HCT116 (cell line): ENCODE measurements around the gene CRYGC. TPM values are rescaled to one million over a fixed set of nuclear protein-coding genes. Genes with fewer than 3 reads are reported as not detected.

Source experiments
- ATAC-seq: fragments of 200-7000 bp; cut with Tn5 transposase; 2 replicates; pipeline ENCODE4 v1.9.1; 2020; ENCODE audit warnings: mild to moderate bottlenecking, moderate library complexity
- BruUV-seq: library from RNA; stranded (reverse); fragments of 400-500 nt; replicated peaks from 2 replicates; lab custom pipeline; 2021; lab: Mats Ljungman, UMichigan
- CTCF ChIA-PET: fragments of 300-600 bp; sonication (Branson Sonifier 250); formaldehyde crosslinking; loops from one replicate; lab custom pipeline; 2021; ENCODE audit warnings: antibody characterized with exemption; lab: Charles Lee
- POLR2A ChIA-PET: fragments of 300-600, 350-600 bp; sonication (Branson Sonifier 250); formaldehyde crosslinking; loops from one replicate; lab custom pipeline; 2021; ENCODE audit warnings: antibody characterized with exemption; lab: Charles Lee
- RAD21 ChIA-PET, 2 experiments: fragments of 300-600 bp; sonication (Branson Sonifier 250); formaldehyde crosslinking; loops; one replicate each; lab custom pipeline; 2023; ENCODE audit warnings: low total read pairs in 2 of 2; ENCODE audit not compliant: uncharacterized antibody in 2 of 2, unreplicated experiment in 2 of 2, low non-redundant PET in 1 of 2; lab: Charles Lee
- DNase-seq: peaks from one replicate; pipeline ENCODE4 v3.0.0-alpha.2; 2010; ENCODE audit warnings: low read depth, low spot score
- H2AFZ ChIP-seq: fragments of 200-600 bp; shearing (Covaris generic), sonication (generic); 2 replicates; pipeline ENCODE4 v1.6.1; 2017; ENCODE audit warnings: low read depth, mixed run types, mixed read lengths, antibody characterized with exemption, low read length; ENCODE audit not compliant: poor library complexity, severe bottlenecking
- H3K27ac ChIP-seq: 2 replicates; pipeline ENCODE4 v1.5.1; 2012; ENCODE audit warnings: low read depth, low read length
- H3K27me3 ChIP-seq: fragments of 200-600 bp; sonication (generic); 2 replicates; pipeline ENCODE4 v1.6.1; 2016; ENCODE audit warnings: mixed run types, low read length, mixed read lengths; ENCODE audit not compliant: insufficient read depth
- H3K36me3 ChIP-seq, 2 experiments: fragments of 200-500 bp in 1 of 2; fragments of 200-600 bp in 1 of 2; sonication (Bioruptor generic) in 1 of 2; sonication (generic) in 1 of 2; 2 replicates each; pipeline versions ENCODE4 v1.5.1 to v1.6.1; 2014 to 2016; ENCODE audit warnings: low read length in 2 of 2, inconsistent platforms in 1 of 2, mixed read lengths in 1 of 2, mixed run types in 1 of 2; ENCODE audit not compliant: insufficient read depth in 2 of 2, control insufficient read depth in 1 of 2
- H3K4me1 ChIP-seq, 2 experiments: fragments of 200-600 bp in 1 of 2; sonication (generic) in 1 of 2; 2 replicates each; pipeline versions ENCODE4 v1.5.1 to v1.6.1; 2012 to 2017; ENCODE audit warnings: low read length in 2 of 2, inconsistent platforms in 1 of 2, mild to moderate bottlenecking in 1 of 2, mixed read lengths in 1 of 2, mixed run types in 1 of 2, moderate library complexity in 1 of 2; ENCODE audit not compliant: insufficient read depth in 2 of 2, control insufficient read depth in 1 of 2
- H3K4me2 ChIP-seq: fragments of 200-600 bp; sonication (generic); 2 replicates; pipeline ENCODE4 v1.6.1; 2017; ENCODE audit warnings: mixed run types, low read length, mixed read lengths
- H3K4me3 ChIP-seq, 2 experiments: fragments of 200-600 bp in 1 of 2; sonication (generic) in 1 of 2; replicated peaks in 1 of 2; 2 replicates each; pipeline ENCODE4 v1.5.1; 2011 to 2016; ENCODE audit warnings: low read length in 2 of 2, control low read depth in 1 of 2, low read depth in 1 of 2, mild to moderate bottlenecking in 1 of 2, mixed read lengths in 1 of 2, mixed run types in 1 of 2
- H3K79me2 ChIP-seq: fragments of 200-600 bp; sonication (generic); 2 replicates; pipeline ENCODE4 v1.6.1; 2017; ENCODE audit warnings: mild to moderate bottlenecking, mixed run types, low read length, moderate library complexity, mixed read lengths; ENCODE audit not compliant: insufficient read depth
- H3K9ac ChIP-seq: fragments of 200-600 bp; sonication (generic); 2 replicates; pipeline ENCODE4 v1.6.1; 2016; ENCODE audit warnings: low read length, mixed read lengths
- H3K9me2 ChIP-seq: fragments of 200-600 bp; sonication (generic), shearing (Covaris generic); 2 replicates; pipeline ENCODE4 v1.6.1; 2017; ENCODE audit warnings: mixed run types, mild to moderate bottlenecking, moderate library complexity; ENCODE audit not compliant: insufficient read depth
- H3K9me3 ChIP-seq, 2 experiments: fragments of 200-500 bp in 1 of 2; fragments of 200-600 bp in 1 of 2; sonication (Bioruptor generic) in 1 of 2; sonication (generic) in 1 of 2; 2 replicates each; pipeline ENCODE4 v1.6.1; 2014 to 2017; ENCODE audit warnings: low read length in 2 of 2, mixed read lengths in 2 of 2, inconsistent platforms in 1 of 2, low read depth in 1 of 2, mild to moderate bottlenecking in 1 of 2, mixed run types in 1 of 2, moderate library complexity in 1 of 2; ENCODE audit not compliant: control insufficient read depth in 1 of 2, insufficient read depth in 1 of 2
- H4K20me1 ChIP-seq: fragments of 200-600 bp; sonication (generic), shearing (Covaris generic); 2 replicates; pipeline ENCODE4 v1.6.1; 2017; ENCODE audit warnings: mixed run types, mild to moderate bottlenecking, moderate library complexity; ENCODE audit not compliant: insufficient read depth
- CEBPB ChIP-seq: IDR thresholded peaks from 2 replicates; pipeline ENCODE4 v1.6.1; 2012; ENCODE audit warnings: low read depth
- ELF1 ChIP-seq: IDR thresholded peaks from 2 replicates; pipeline ENCODE4 v1.6.1; 2012; ENCODE audit warnings: low read depth, borderline replicate concordance
- EZH2phosphoT487 ChIP-seq: fragments of 200-600 bp; IDR thresholded peaks from 2 replicates; pipeline ENCODE4 v1.6.1; 2018; ENCODE audit warnings: antibody characterized with exemption, borderline replicate concordance
- FOSL1 ChIP-seq: IDR thresholded peaks from 2 replicates; pipeline ENCODE4 v1.6.1; 2012; ENCODE audit warnings: low read depth
- JUND ChIP-seq: IDR thresholded peaks from 2 replicates; pipeline ENCODE4 v1.6.1; 2012
- POLR2A ChIP-seq: IDR thresholded peaks from 2 replicates; pipeline ENCODE4 v1.7.0; 2011; ENCODE audit warnings: borderline replicate concordance; ENCODE audit not compliant: insufficient read depth, insufficient read length; ENCODE audit errors: extremely low read depth
- POLR2AphosphoS5 ChIP-seq: IDR thresholded peaks from 2 replicates; pipeline ENCODE4 v1.6.1; 2011; ENCODE audit warnings: mild to moderate bottlenecking, low read depth, low read length, moderate library complexity
- RAD21 ChIP-seq: IDR thresholded peaks from 2 replicates; pipeline ENCODE4 v1.6.1; 2012; ENCODE audit warnings: low read depth, mild to moderate bottlenecking
- SIN3A ChIP-seq: IDR thresholded peaks from 2 replicates; pipeline ENCODE4 v1.6.1; 2012; ENCODE audit warnings: low read depth
- SP1 ChIP-seq: IDR thresholded peaks from 2 replicates; pipeline ENCODE4 v1.6.1; 2012; ENCODE audit warnings: low read depth
- TCF7L2 ChIP-seq: IDR thresholded peaks from 2 replicates; pipeline ENCODE4 v1.7.0; 2011; ENCODE audit warnings: borderline replicate concordance, inconsistent platforms; ENCODE audit not compliant: insufficient read depth, insufficient read length; ENCODE audit errors: extremely low read depth
- ZFX ChIP-seq: fragments of 450-650 bp; IDR thresholded peaks from 2 replicates; pipeline ENCODE4 v1.6.1; 2017
- ZNF274 ChIP-seq: fragments of 200-500 bp; sonication (Bioruptor generic); IDR thresholded peaks from 2 replicates; pipeline ENCODE4 v1.6.1; 2014; ENCODE audit warnings: mild to moderate bottlenecking, low read depth, low read length, inconsistent platforms
- intact Hi-C: fragments of 100-400 bp; cut with micrococcal nuclease; formaldehyde crosslinking; loops from 2 replicates; pipeline ENCODE4 v1.10.0; 2022
- total RNA-seq: library from RNA; stranded (reverse); gene quantifications from one replicate; pipeline ENCODE4 v1.2.1, GENCODE V29; 2021; ENCODE audit not compliant: unreplicated experiment
- TF ChIP-seq, protein P1 (sequence below): IDR thresholded peaks from 2 replicates; pipeline ENCODE4 v1.6.1; 2012; ENCODE audit warnings: low read depth
- TF ChIP-seq, protein P2 (sequence below): IDR thresholded peaks from 2 replicates; pipeline ENCODE4 v1.6.1; 2011; ENCODE audit warnings: mild to moderate bottlenecking, low read length, moderate library complexity; ENCODE audit not compliant: insufficient replicate concordance; ENCODE audit errors: extremely low read depth
- TF ChIP-seq, protein P3 (sequence below): IDR thresholded peaks from 2 replicates; pipeline ENCODE4 v1.6.1; 2012

The CRYGC gene
- total RNA-seq, 1 experiment from 2014 or later: not detected

DNA sequence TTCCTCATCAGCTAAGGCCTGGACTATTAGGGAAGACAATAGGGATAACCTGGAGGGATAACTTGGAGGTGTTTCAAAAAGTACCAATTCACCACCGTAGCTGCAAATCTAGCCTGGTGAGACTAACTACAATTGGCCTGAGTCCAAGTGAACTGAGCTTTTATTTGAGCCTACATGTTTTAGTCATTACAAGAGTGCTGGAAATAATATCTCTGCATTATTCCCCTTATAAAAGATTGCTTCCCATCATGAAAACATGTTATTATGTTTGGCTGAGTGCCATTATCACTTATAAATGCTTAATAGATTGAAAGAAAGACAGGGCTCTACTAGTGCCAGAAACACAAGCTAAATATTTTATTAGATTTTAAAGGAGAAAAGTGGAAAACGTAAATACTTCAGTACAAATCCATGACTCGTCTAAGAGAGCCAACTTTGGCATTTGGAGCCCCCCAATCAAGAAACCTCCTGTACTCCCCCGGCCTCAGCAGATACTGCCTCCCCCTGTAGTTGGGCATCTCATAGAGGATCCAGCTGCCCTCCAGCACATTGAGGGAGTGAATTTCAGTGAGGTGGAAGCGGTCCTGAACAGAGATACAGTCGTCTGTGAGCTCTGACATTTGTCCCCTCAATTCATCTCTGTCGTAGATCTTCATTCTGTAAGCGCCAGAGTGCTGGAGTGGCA is 12.8 kb upstream of the CRYGC start:
- Histone ChIP-seq H3K9ac (no peak overlapping the region), H4K20me1 (no peaks in the 10 kb centered on the region), H3K4me2 (no peak overlapping the region), H3K27ac (no peak overlapping the region), H3K9me3 (no peaks in the 10 kb centered on the region), H3K4me1 (no peaks in the 10 kb centered on the region), H3K36me3 (no peaks in the 10 kb centered on the region), H3K79me2 (no peaks in the 10 kb centered on the region), H2AFZ (no peak overlapping the region), H3K4me3 (no peak overlapping the region), H3K27me3 (no peaks in the 10 kb centered on the region), H3K9me2 (no peaks in the 10 kb centered on the region)
- RAD21 ChIA-PET: no interaction called here
- intact Hi-C loops: no loop called here
- ATAC-seq (no peak), DNase-seq (no peak)
- TF ChIP-seq CEBPB (no peak), ELF1 (no peak), JUND (no peak)
- POLR2A ChIA-PET: no interaction called here
- BruUV-seq: no TSS peak
- CTCF ChIA-PET: interaction anchor here (0.7 to 1.7 kb wide), 3 partner anchors 33 to 41 kb away, joined by 3 to 5 read pairs (median 4); no protein-coding TSS in a partner anchor

DNA sequence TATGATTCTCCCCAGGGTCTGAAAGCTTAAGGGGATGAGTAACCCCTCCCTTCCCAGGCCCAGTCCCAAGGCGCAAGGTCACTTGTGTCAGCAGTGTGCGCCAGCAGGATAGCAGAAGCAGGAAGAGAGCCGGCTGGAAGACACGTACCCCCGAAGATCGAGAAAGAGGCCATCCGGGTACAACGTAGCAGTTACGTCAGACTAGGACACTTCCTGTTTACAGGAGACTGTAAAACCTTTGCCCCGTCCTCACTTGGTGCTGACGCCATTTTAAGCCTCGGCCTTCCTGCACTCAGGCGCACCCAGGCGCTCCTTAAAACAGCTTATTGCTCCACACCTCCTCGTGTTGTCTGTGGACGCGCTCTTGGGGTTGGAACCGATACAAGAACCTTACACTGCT is 9.8 kb upstream of the CRYGC start:
- Histone ChIP-seq H3K27me3 (no peaks in the 10 kb centered on the region), H3K36me3 (no peaks in the 10 kb centered on the region), H2AFZ (no peak overlapping the region), H3K4me3 (no peak overlapping the region), H3K9ac (no peak overlapping the region), H3K9me2 (no peaks in the 10 kb centered on the region), H4K20me1 (no peaks in the 10 kb centered on the region), H3K9me3 (no peaks in the 10 kb centered on the region), H3K4me2 (no peak overlapping the region), H3K79me2 (no peaks in the 10 kb centered on the region), H3K4me1 (no peaks in the 10 kb centered on the region), H3K27ac (no peak overlapping the region)
- ATAC-seq (no peak), DNase-seq (no peak)
- no TSS peak for BruUV-seq
- RAD21 ChIA-PET: no interaction called here
- CTCF ChIA-PET: no interaction called here
- POLR2A ChIA-PET: no interaction called here
- intact Hi-C loops: no loop called here
- no peak for TF ChIP-seq TCF7L2
- no peak for TF ChIP-seq ZNF274
- TF ChIP-seq ZFX: no peak
- TF ChIP-seq EZH2phosphoT487: no peak
- TF ChIP-seq, protein P1, sequence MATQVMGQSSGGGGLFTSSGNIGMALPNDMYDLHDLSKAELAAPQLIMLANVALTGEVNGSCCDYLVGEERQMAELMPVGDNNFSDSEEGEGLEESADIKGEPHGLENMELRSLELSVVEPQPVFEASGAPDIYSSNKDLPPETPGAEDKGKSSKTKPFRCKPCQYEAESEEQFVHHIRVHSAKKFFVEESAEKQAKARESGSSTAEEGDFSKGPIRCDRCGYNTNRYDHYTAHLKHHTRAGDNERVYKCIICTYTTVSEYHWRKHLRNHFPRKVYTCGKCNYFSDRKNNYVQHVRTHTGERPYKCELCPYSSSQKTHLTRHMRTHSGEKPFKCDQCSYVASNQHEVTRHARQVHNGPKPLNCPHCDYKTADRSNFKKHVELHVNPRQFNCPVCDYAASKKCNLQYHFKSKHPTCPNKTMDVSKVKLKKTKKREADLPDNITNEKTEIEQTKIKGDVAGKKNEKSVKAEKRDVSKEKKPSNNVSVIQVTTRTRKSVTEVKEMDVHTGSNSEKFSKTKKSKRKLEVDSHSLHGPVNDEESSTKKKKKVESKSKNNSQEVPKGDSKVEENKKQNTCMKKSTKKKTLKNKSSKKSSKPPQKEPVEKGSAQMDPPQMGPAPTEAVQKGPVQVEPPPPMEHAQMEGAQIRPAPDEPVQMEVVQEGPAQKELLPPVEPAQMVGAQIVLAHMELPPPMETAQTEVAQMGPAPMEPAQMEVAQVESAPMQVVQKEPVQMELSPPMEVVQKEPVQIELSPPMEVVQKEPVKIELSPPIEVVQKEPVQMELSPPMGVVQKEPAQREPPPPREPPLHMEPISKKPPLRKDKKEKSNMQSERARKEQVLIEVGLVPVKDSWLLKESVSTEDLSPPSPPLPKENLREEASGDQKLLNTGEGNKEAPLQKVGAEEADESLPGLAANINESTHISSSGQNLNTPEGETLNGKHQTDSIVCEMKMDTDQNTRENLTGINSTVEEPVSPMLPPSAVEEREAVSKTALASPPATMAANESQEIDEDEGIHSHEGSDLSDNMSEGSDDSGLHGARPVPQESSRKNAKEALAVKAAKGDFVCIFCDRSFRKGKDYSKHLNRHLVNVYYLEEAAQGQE: no peak
- TF ChIP-seq, protein P2, sequence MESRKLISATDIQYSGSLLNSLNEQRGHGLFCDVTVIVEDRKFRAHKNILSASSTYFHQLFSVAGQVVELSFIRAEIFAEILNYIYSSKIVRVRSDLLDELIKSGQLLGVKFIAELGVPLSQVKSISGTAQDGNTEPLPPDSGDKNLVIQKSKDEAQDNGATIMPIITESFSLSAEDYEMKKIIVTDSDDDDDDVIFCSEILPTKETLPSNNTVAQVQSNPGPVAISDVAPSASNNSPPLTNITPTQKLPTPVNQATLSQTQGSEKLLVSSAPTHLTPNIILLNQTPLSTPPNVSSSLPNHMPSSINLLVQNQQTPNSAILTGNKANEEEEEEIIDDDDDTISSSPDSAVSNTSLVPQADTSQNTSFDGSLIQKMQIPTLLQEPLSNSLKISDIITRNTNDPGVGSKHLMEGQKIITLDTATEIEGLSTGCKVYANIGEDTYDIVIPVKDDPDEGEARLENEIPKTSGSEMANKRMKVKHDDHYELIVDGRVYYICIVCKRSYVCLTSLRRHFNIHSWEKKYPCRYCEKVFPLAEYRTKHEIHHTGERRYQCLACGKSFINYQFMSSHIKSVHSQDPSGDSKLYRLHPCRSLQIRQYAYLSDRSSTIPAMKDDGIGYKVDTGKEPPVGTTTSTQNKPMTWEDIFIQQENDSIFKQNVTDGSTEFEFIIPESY: no peak
- TF ChIP-seq SP1: no peak
- TF ChIP-seq, protein P3, sequence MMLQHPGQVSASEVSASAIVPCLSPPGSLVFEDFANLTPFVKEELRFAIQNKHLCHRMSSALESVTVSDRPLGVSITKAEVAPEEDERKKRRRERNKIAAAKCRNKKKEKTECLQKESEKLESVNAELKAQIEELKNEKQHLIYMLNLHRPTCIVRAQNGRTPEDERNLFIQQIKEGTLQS: no peak
- no peak for TF ChIP-seq RAD21
- TF ChIP-seq POLR2A: no peak
- TF ChIP-seq SIN3A: no peak
- no peak for TF ChIP-seq POLR2AphosphoS5
- TF ChIP-seq FOSL1: no peak
